ENCODE measurements around the gene BPNT1.

- TF ChIP-seq EZH2phosphoT487 (IDR thresholded peaks at IDR 0.05; ENCODE audit: borderline replicate concordance, low read length) (no peak), EZH2 (IDR thresholded peaks at IDR 0.05; ENCODE audit: low read length, unreplicated experiment) (no peak), CTCF (conservative IDR thresholded peaks at IDR 0.05; ENCODE audit: low read depth, low read length) (no peak)
These were observed 32.4 kb upstream of the BPNT1 start for GRCh38 chr1:220121791-220122530.
